Endothelial cell of umbilical vein (primary cell): ENCODE results near the gene CPSF2. TPM values are rescaled to one million over a fixed set of nuclear protein-coding genes. Genes with fewer than 3 reads are reported as not detected.
"Not testable (repeated sequence)": the region's sequence is repeated elsewhere in the genome, so short reads cannot be mapped to it uniquely, and the experiment has no call there.

Experiments used
- BruUV-seq: library from RNA; stranded (reverse); fragments of 400-500 nt; replicated peaks from 2 replicates; lab custom pipeline; 2021; lab: Mats Ljungman, UMichigan
- CTCF ChIA-PET: fragments of 300-600, 350-600 bp; sonication (Branson Sonifier 250); formaldehyde crosslinking; loops from one replicate; lab custom pipeline; 2021; ENCODE audit warnings: antibody characterized with exemption, inconsistent platforms; lab: Charles Lee
- POLR2A ChIA-PET: fragments of 300-600, 350-600 bp; sonication (Branson Sonifier 250); formaldehyde crosslinking; loops from one replicate; lab custom pipeline; 2021; ENCODE audit warnings: antibody characterized with exemption, inconsistent platforms; lab: Charles Lee
- DNase-seq: peaks from one replicate; pipeline ENCODE4 v3.0.0-alpha.2; 2011; ENCODE audit warnings: low read depth, low spot score
- FAIRE-seq: peaks from 2 replicates; lab custom pipeline; 2011; peaks lifted over from hg19 to GRCh38; lab: Jason Lieb, UNC
- H2AFZ ChIP-seq: 2 replicates; pipeline ENCODE4 v1.6.0; 2012; ENCODE audit warnings: low read depth, low read length, control low read depth, inconsistent platforms
- H3K27ac ChIP-seq: 2 replicates; pipeline ENCODE4 v1.5.1; 2011; ENCODE audit warnings: low read depth, mild to moderate bottlenecking, control low read depth, low read length, moderate library complexity; ENCODE audit not compliant: insufficient read depth
- H3K27me3 ChIP-seq, 2 experiments: 2 replicates each; pipeline versions ENCODE4 v1.6.0 to v1.6.1; 2011; ENCODE audit warnings: low read length in 2 of 2, mixed read lengths in 1 of 2; ENCODE audit not compliant: control insufficient read depth in 2 of 2, insufficient read depth in 2 of 2
- H3K36me3 ChIP-seq, 2 experiments: 2 replicates in 1 of 2; 3 replicates in 1 of 2; pipeline ENCODE4 v1.5.1; 2011; ENCODE audit warnings: low read length in 2 of 2, mild to moderate bottlenecking in 1 of 2, moderate library complexity in 1 of 2; ENCODE audit not compliant: control insufficient read depth in 2 of 2, insufficient read depth in 2 of 2; ENCODE audit errors: extremely low read depth in 1 of 2
- H3K4me1 ChIP-seq: 3 replicates; pipeline ENCODE4 v1.5.1; 2011; ENCODE audit warnings: mild to moderate bottlenecking, low read length; ENCODE audit not compliant: control insufficient read depth, insufficient read depth; ENCODE audit errors: extremely low read depth
- H3K4me2 ChIP-seq: 2 replicates; pipeline ENCODE4 v1.6.1; 2011; ENCODE audit warnings: low read length, control low read depth, mixed read lengths; ENCODE audit not compliant: insufficient read depth
- H3K4me3 ChIP-seq, 3 experiments: fragments of 200-600 bp in 1 of 3; sonication (generic), shearing (Covaris generic) in 1 of 3; replicated peaks in 1 of 3; 2 replicates each; pipeline ENCODE4 v1.5.1; 2011 to 2016; ENCODE audit warnings: control low read depth in 3 of 3, low read length in 3 of 3, mild to moderate bottlenecking in 2 of 3, inconsistent platforms in 1 of 3, low read depth in 1 of 3, moderate library complexity in 1 of 3; ENCODE audit not compliant: insufficient read depth in 1 of 3
- H3K79me2 ChIP-seq: 2 replicates; pipeline ENCODE4 v1.6.0; 2012; ENCODE audit warnings: low read length, inconsistent platforms; ENCODE audit not compliant: control insufficient read depth, insufficient read depth
- H3K9ac ChIP-seq: replicated peaks from 2 replicates; pipeline ENCODE3; 2011; ENCODE audit warnings: low read length, control low read depth; ENCODE audit not compliant: insufficient read depth; ENCODE audit errors: extremely low read depth
- H3K9me1 ChIP-seq: replicated peaks from 3 replicates; pipeline ENCODE4 v1.6.0; 2011; ENCODE audit warnings: mild to moderate bottlenecking, low read length; ENCODE audit not compliant: control insufficient read depth, insufficient read depth; ENCODE audit errors: extremely low read depth
- H3K9me3 ChIP-seq: replicated peaks from 2 replicates; pipeline ENCODE4 v1.5.1; 2012; ENCODE audit warnings: low read length, inconsistent platforms; ENCODE audit not compliant: control insufficient read depth, insufficient read depth
- H4K20me1 ChIP-seq: replicated peaks from 2 replicates; pipeline ENCODE3; 2011; ENCODE audit warnings: mild to moderate bottlenecking, low read length; ENCODE audit not compliant: control insufficient read depth, insufficient read depth; ENCODE audit errors: extremely low read depth
- CTCF ChIP-seq, 2 donors: IDR thresholded peaks; 1 replicate in 1 of 2; 2 replicates in 1 of 2; pipeline ENCODE4 v1.5.1; 2011; ENCODE audit warnings: low read length in 2 of 2, mild to moderate bottlenecking in 2 of 2, moderate library complexity in 2 of 2, control low read depth in 1 of 2, inconsistent platforms in 1 of 2, low read depth in 1 of 2; ENCODE audit not compliant: insufficient read depth in 1 of 2; ENCODE audit errors: extremely low read depth in 1 of 2
- FOS ChIP-seq: IDR thresholded peaks from 2 replicates; pipeline ENCODE4 v1.6.1; 2011; ENCODE audit warnings: mild to moderate bottlenecking, low read length, moderate library complexity, borderline replicate concordance; ENCODE audit not compliant: insufficient read depth
- JUN ChIP-seq: IDR thresholded peaks from 2 replicates; pipeline ENCODE4 v1.6.1; 2011; ENCODE audit warnings: borderline replicate concordance, low read depth; ENCODE audit not compliant: insufficient read length, insufficient read depth
- MYC ChIP-seq: IDR thresholded peaks from one replicate; pipeline ENCODE4 v1.6.1; 2011; ENCODE audit warnings: mild to moderate bottlenecking, low read depth, low read length
- POLR2A ChIP-seq: IDR thresholded peaks from 2 replicates; pipeline ENCODE4 v1.6.1; 2012; ENCODE audit warnings: low read depth, mild to moderate bottlenecking, control low read depth, low read length
- POLR2AphosphoS5 ChIP-seq: IDR thresholded peaks from 2 replicates; pipeline ENCODE4 v1.6.1; 2012; ENCODE audit warnings: low read depth, mild to moderate bottlenecking, control low read depth, low read length, moderate library complexity; ENCODE audit not compliant: insufficient read depth
- dilution Hi-C: fragments of 300-500 bp; cut with MboI; formaldehyde crosslinking; loops from one replicate; pipeline ENCODE4 v1.15.0; 2019; ENCODE audit warnings: low sequenced_read_pairs; ENCODE audit not compliant: extremely low pct_ligation_motif_present
- intact Hi-C: fragments of 100-400 bp; cut with micrococcal nuclease; formaldehyde crosslinking; loops from one replicate; pipeline ENCODE4 v1.10.0; 2022
- polyA plus RNA-seq, 4 experiments: library from polyadenylated mRNA; depleted of rRNA in 3 of 4; stranded (reverse) in 3 of 4; unstranded in 1 of 4; fragments of >200 nt; gene quantifications; 2 replicates each; pipeline versions ENCODE4 v1.2.1 to v1.2.3, GENCODE V29; 2011 to 2012; ENCODE audit warnings: missing spikeins in 1 of 4
- total RNA-seq: library from RNA; stranded (reverse); gene quantifications from 2 replicates; pipeline ENCODE4 v1.2.3, GENCODE V29; 2021

The CPSF2 gene
- total and polyA plus RNA-seq, 2 donors (not counting 3 experiments of a cell fraction or from before 2014, with no cell fraction given): 8.3 to 81.7 TPM

DNA sequence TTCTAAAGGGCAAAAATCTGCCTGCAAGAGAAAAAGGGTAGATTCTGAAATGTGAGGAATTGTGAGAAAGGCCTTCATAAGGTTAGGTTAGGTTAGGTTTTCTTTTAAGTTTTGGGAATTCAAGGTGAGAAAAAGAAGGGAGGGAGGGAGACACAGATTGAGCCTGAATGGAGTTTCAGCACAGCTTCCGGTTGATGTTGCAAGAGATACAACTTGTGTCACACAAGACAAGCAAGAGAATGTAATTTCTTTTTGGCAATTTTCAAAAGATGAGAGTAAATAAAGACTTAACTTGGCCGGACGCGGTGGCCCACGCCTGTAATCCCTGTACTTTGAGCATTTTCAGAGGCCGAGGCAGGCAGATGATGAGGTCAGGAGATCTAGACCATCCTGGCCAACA, 63.8 kb downstream of the CPSF2 start:
- Histone ChIP-seq H2AFZ (no peak overlapping the region), H3K36me3 (no peaks in the 10 kb centered on the region), H3K27me3 (no peaks in the 10 kb centered on the region), H3K4me3 (no peak overlapping the region), H3K9me1 (no peaks in the 10 kb centered on the region), H3K79me2 (no peaks in the 10 kb centered on the region), H3K27ac (no peak overlapping the region), H3K9me3 (no peaks in the 10 kb centered on the region), H3K4me1 (no peaks in the 10 kb centered on the region), H3K4me2 (no peak overlapping the region), H3K9ac (no peak overlapping the region), H4K20me1 (no peaks in the 10 kb centered on the region)
- BruUV-seq: no TSS peak
- CTCF ChIA-PET: interaction anchor here (0.9 kb wide), 1 partner anchor 10 kb away, joined by 3 read pairs; no protein-coding TSS in a partner anchor
- TF ChIP-seq CTCF (IDR thresholded peaks at IDR 0.05; ENCODE audit: extremely low read depth in 1 of 2, insufficient read depth in 1 of 2, low read depth in 1 of 2, low read length in 2 of 2): no peak
- no peak for TF ChIP-seq POLR2AphosphoS5
- TF ChIP-seq POLR2A: no peak
- TF ChIP-seq MYC: no peak
- TF ChIP-seq FOS: no peak
- no peak for TF ChIP-seq JUN
- DNase-seq (no peak), FAIRE-seq (no peak)
- POLR2A ChIA-PET: no interaction called here
- dilution Hi-C loops (no loop called here), intact Hi-C loops (no loop called here)

DNA sequence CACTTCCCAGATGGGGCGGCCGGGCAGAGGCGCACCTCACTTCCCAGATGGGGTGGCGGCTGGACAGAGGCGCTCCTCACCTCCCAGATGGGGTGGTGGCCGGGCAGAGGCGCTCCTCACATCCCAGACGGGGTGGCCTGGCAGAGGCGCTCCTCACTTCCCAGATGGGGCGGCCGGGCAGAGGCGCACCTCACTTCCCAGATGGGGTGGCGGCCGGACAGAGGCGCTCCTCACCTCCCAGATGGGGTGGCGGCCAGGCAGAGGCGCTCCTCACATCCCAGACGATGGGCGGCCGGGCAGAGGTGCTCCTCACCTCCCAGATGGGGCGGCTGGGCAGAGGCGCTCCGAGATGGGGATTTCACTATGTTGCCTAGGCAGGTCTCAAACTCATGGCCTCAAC, 65.8 kb downstream of the CPSF2 start:
- CTCF ChIA-PET, H3K36me3 ChIP-seq, H3K9ac ChIP-seq, H2AFZ ChIP-seq, dilution Hi-C loops, H3K27ac ChIP-seq, H3K4me2 ChIP-seq, DNase-seq, H3K9me1 ChIP-seq, intact Hi-C loops, BruUV-seq, H3K9me3 ChIP-seq, H3K4me3 ChIP-seq, H3K27me3 ChIP-seq, H3K4me1 ChIP-seq, H4K20me1 ChIP-seq, H3K79me2 ChIP-seq, POLR2A ChIA-PET, FAIRE-seq: not testable (repeated sequence)
